SK-N-SH treated with all-trans-retinoic acid at 6 μM for 48 hours (cell line): ENCODE results near the gene NCAPG2.

Experiments
- BACH2 ChIP-seq: fragments of 250-450 bp; sonication (Bioruptor Pico); IDR thresholded peaks from 2 replicates; pipeline ENCODE4 v1.9.0; 2021; ENCODE audit warnings: mild to moderate bottlenecking, borderline replicate concordance
- CSRNP3 ChIP-seq: fragments of 250-450 bp; sonication (Bioruptor Pico); IDR thresholded peaks from 2 replicates; pipeline ENCODE4 v1.5.1; 2021; ENCODE audit warnings: mild to moderate bottlenecking, moderate library complexity
- PATZ1 ChIP-seq: fragments of 250-450 bp; sonication (Bioruptor Pico); IDR thresholded peaks from 2 replicates; pipeline ENCODE4 v1.8.0; 2020; ENCODE audit warnings: mild to moderate bottlenecking, moderate library complexity, borderline replicate concordance
- POU6F1 ChIP-seq: fragments of 250-450 bp; sonication (Bioruptor Pico); IDR thresholded peaks from 2 replicates; pipeline ENCODE4 v1.8.0; 2021; ENCODE audit warnings: low read depth, mild to moderate bottlenecking, moderate library complexity, borderline replicate concordance
- RARB ChIP-seq: fragments of 250-450 bp; sonication (Bioruptor Pico); IDR thresholded peaks from 2 replicates; pipeline ENCODE4 v1.8.0; 2021; ENCODE audit warnings: mild to moderate bottlenecking, moderate library complexity
- SNAI2 ChIP-seq: fragments of 250-450 bp; sonication (Bioruptor Pico); IDR thresholded peaks from 2 replicates; pipeline ENCODE4 v1.5.0; 2020; ENCODE audit warnings: mild to moderate bottlenecking, moderate library complexity
- ZFP3 ChIP-seq: fragments of 250-450 bp; sonication (Bioruptor Pico); IDR thresholded peaks from 2 replicates; pipeline ENCODE4 v1.5.0; 2020; ENCODE audit warnings: mild to moderate bottlenecking, moderate library complexity
- ZNF8 ChIP-seq: fragments of 450-650 bp; formaldehyde crosslinking; IDR thresholded peaks from 2 replicates; pipeline ENCODE4 v1.5.0; 2020; ENCODE audit warnings: mild to moderate bottlenecking, moderate library complexity

- TF ChIP-seq POU6F1 (CRISPR knock-in tag) (no peak), RARB (CRISPR knock-in tag) (no peak), PATZ1 (CRISPR knock-in tag) (no peak), CSRNP3 (CRISPR knock-in tag) (no peak), ZNF8 (CRISPR knock-in tag) (no peak), BACH2 (CRISPR knock-in tag) (no peak), ZFP3 (no peak), SNAI2 (CRISPR knock-in tag) (no peak)
These were observed 38.2 kb downstream of the NCAPG2 start for GRCh38 chr7:158666401-158666800.
